ENCODE data around the gene HABP4. TPM values are rescaled to one million over a fixed set of nuclear protein-coding genes. Genes with fewer than 3 reads are reported as not detected.

Gene HABP4
- total and polyA plus RNA-seq, 9 of the 15 experiments (the other 6 are each of a cell fraction or from before 2014, with no cell fraction given) = 0.38 to 2.4 (median 1.9) TPM

DNA sequence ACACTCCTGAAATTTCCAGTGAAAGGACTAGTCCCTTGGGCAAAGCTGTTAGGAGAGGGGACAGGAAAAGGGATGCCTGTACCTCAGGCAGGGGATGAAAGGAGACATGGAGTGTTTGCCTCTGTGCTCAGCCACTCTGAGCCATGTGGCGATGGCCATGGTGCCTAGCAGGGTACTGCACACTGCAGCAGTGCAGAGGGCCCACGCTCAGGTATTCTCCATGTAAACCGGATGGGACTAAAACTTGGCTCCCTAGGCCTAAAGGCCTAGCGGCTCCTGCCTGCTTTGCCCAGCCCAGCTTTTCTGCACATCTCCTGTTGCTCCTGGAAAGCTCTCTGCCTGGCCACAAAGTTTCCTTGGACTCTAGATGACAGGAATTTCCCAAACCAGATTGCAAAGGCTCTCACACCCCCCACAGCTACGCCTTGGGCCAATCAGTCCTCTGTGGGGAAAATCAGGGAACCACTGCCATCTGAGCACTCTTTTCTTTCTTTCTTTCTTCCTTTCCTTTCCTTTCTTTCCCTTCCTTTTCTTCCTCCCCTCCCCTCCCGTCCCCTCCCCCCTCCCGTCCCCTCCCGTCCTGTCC is 44.3 kb downstream of the HABP4 start:
- ChIA-PET POLR2A (no interaction called here), CTCF (ENCODE audit: low intra/inter-chr PET ratio) (no interaction called here)
- Histone ChIP-seq H3K27me3 (ENCODE audit: control insufficient read depth in 2 of 2, insufficient read depth in 2 of 2, low read length in 2 of 2) (peaks cover 9 to 65% of the 10 kb centered on the region in 2 experiments; a peak in 4 of 5 replicates), H2AFZ (ENCODE audit: low read depth, low read length) (no peak overlapping the region), H3K9me3 (replicated peaks; ENCODE audit: control insufficient read depth, insufficient read depth, low read depth, low read length) (no peaks in the 10 kb centered on the region), H3K79me2 (ENCODE audit: control insufficient read depth, insufficient read depth, low read length) (no peaks in the 10 kb centered on the region), H3K9ac (ENCODE audit: insufficient read depth in 1 of 2, low read depth in 2 of 2, low read length in 2 of 2) (no peak overlapping the region), H3K4me2 (ENCODE audit: insufficient read depth, low read length) (no peak overlapping the region), H3K4me3 (no peak overlapping the region), H3K27ac (ENCODE audit: extremely low read depth, low read depth, low read length) (no peak overlapping the region), H4K20me1 (replicated peaks; ENCODE audit: control insufficient read depth, insufficient read depth, low read length) (peaks cover 4% of the 10 kb centered on the region; the same call in 1 of the 2 replicates), H3K9me1 (ENCODE audit: control insufficient read depth, insufficient read depth, low read length) (no peaks in the 10 kb centered on the region), H3K4me1 (replicated peaks in 1 of 2; ENCODE audit: control insufficient read depth in 2 of 2, insufficient read depth in 2 of 2, low read length in 2 of 2) (peaks cover 0 to 13% of the 10 kb centered on the region in 2 experiments; a peak in 1 of 5 replicates), H3K36me3 (ENCODE audit: control insufficient read depth, insufficient read depth, low read length) (no peaks in the 10 kb centered on the region)
- no peak for DNase-seq (ENCODE audit: extremely low read depth in 1 of 4, low spot score in 3 of 4)
- intact Hi-C loops (cut with micrococcal nuclease) (no loop called here), in situ Hi-C loops (cut with MboI) (no loop called here)
- FAIRE-seq = no peak
- TF ChIP-seq CCNT2 (IDR thresholded peaks at IDR 0.05; ENCODE audit: borderline replicate concordance, extremely low read depth, insufficient read length, low read depth, low read length) (no peak), GTF2F1 (IDR thresholded peaks at IDR 0.05; ENCODE audit: low read depth, low read length) (no peak), MBD2 (IDR thresholded peaks at IDR 0.05; ENCODE audit: borderline replicate concordance, low read depth) (no peak), PYGO2 (tag; IDR thresholded peaks at IDR 0.05) (no peak), ZNF764 (CRISPR knock-in tag; IDR thresholded peaks at IDR 0.05; ENCODE audit: low read depth) (no peak), GABPB2 (CRISPR knock-in tag; conservative IDR thresholded peaks at IDR 0.05) (no peak), BRD4 (IDR thresholded peaks at IDR 0.05) (no peak), KDM2B (CRISPR knock-in tag; IDR thresholded peaks at IDR 0.05) (no peak), PPARD (CRISPR knock-in tag; IDR thresholded peaks at IDR 0.05) (no peak), POLR2B (IDR thresholded peaks at IDR 0.05; ENCODE audit: low read depth, partially characterized antibody) (no peak), HDAC6 (IDR thresholded peaks at IDR 0.05; ENCODE audit: low read depth, low read length) (no peak), KDM4B (IDR thresholded peaks at IDR 0.05; ENCODE audit: borderline replicate concordance in 2 of 2, low read depth in 1 of 2) (no peak), TGIF2 (CRISPR knock-in tag; IDR thresholded peaks at IDR 0.05) (no peak)
- TF ChIP-seq, protein P1, sequence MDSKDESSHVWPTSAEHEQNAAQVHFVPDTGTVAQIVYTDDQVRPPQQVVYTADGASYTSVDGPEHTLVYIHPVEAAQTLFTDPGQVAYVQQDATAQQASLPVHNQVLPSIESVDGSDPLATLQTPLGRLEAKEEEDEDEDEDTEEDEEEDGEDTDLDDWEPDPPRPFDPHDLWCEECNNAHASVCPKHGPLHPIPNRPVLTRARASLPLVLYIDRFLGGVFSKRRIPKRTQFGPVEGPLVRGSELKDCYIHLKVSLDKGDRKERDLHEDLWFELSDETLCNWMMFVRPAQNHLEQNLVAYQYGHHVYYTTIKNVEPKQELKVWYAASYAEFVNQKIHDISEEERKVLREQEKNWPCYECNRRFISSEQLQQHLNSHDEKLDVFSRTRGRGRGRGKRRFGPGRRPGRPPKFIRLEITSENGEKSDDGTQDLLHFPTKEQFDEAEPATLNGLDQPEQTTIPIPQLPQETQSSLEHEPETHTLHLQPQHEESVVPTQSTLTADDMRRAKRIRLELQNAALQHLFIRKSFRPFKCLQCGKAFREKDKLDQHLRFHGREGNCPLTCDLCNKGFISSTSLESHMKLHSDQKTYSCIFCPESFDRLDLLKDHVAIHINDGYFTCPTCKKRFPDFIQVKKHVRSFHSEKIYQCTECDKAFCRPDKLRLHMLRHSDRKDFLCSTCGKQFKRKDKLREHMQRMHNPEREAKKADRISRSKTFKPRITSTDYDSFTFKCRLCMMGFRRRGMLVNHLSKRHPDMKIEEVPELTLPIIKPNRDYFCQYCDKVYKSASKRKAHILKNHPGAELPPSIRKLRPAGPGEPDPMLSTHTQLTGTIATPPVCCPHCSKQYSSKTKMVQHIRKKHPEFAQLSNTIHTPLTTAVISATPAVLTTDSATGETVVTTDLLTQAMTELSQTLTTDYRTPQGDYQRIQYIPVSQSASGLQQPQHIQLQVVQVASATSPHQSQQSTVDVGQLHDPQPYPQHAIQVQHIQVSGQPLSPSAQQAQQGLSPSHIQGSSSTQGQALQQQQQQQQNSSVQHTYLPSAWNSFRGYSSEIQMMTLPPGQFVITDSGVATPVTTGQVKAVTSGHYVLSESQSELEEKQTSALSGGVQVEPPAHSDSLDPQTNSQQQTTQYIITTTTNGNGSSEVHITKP (IDR thresholded peaks at IDR 0.05; ENCODE audit: partially characterized antibody) = no peak
- TF ChIP-seq, protein P2, sequence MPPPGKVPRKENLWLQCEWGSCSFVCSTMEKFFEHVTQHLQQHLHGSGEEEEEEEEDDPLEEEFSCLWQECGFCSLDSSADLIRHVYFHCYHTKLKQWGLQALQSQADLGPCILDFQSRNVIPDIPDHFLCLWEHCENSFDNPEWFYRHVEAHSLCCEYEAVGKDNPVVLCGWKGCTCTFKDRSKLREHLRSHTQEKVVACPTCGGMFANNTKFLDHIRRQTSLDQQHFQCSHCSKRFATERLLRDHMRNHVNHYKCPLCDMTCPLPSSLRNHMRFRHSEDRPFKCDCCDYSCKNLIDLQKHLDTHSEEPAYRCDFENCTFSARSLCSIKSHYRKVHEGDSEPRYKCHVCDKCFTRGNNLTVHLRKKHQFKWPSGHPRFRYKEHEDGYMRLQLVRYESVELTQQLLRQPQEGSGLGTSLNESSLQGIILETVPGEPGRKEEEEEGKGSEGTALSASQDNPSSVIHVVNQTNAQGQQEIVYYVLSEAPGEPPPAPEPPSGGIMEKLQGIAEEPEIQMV (tag; conservative IDR thresholded peaks at IDR 0.05; ENCODE audit: low read depth) = no peak
- WGBS (ENCODE audit: insufficient coverage, low coverage, missing lambda C conversion rate) = 24% methylated on average over 5 of the region's 8 CpGs
- ATAC-seq = no peak
- BruUV-seq (replicated peaks) = no TSS peak
